Measurements from ENCODE around the gene RSPH6A. TPM values are rescaled to one million over a fixed set of nuclear protein-coding genes. Genes with fewer than 3 reads are reported as not detected.

The RSPH6A gene
- polyA plus RNA-seq, 3 donors = not detected

DNA sequence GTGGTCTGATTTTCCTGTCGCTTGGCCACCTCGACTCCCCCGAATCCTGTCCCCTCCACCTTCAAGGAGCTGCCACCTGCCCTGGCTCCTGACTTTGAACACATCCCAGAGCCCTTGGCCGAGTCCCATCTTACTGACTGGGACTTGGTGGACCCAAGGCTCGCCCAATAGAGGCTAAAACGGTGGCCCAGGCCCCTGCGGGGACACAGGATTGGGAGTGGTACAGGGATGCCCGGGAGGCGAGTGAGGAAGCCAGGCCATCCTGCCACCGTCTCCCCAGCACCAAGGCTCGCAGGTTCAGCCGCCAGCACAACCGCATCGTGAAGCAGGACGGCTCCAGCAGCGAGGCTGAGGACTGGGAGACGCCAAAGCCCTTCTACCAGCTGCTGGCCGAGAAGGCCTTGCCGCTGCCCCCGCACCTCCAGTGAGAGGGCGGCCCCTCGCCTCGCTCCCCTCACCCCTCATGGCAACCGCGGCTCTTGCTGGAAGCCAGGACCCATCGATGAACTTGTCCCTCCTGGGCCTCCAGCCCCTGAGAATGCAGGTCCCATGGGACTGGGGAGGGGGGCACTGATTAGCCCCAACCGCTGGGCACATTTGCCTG lies 51.3 kb downstream of the RSPH6A start:
- peaks cover 19 to 59% of the 10 kb centered on the region in 2 donors for H3K27me3 ChIP-seq (ENCODE audit: control insufficient read depth in 2 of 2, insufficient read depth in 2 of 2, low read length in 2 of 2)

DNA sequence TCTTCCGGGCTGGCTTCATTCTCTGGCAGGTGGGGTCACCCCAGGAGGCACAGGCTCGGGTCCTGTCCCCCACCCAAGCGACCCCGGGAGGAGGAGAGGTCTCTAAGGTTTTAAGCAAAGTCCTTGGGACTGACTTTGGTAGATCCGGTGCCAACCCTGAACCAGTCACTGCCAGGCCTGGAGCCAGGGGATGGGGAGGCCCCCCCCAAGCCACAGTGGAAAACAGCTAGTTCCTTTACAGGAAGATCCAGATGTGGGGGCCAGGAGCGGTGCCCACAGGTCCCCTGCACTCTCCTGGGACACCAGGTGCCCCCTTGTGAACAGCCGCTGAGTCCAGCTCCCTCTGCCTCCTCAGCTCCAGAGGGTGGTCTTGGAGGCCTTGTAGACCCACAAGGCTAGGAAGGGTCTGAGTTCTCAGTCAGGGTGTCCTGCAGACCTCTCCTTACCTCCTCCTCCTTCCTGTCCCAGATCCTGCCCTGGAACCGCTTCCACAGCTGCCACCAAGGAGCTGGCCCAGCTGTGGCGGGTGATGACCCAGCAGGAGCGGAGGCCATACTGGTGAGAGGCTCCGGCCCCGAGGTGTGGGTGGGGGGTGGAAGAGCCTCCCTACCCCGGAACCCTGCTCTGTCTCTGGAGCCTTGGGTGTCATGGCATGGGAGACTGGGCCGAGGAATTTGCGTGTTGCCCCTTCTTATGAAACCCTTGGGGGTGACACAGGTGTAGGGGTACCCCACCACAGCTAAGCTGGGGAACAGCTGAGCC lies 52.1 kb downstream of the RSPH6A start:
- Histone ChIP-seq H2AFZ (ENCODE audit: insufficient read depth, low read depth, low read length, poor library complexity, severe bottlenecking) (no peak overlapping the region), H4K20me1 (ENCODE audit: insufficient read depth, low read length) (peaks cover 5% of the 10 kb centered on the region), H3K4me3 (replicated peaks in 1 of 3; ENCODE audit: low read depth in 2 of 3, low read length in 3 of 3) (no peak overlapping the region), H3K4me2 (replicated peaks; ENCODE audit: extremely low read depth, low read length, poor library complexity, severe bottlenecking) (no peak overlapping the region), H3K27me3 (ENCODE audit: control insufficient read depth in 2 of 2, insufficient read depth in 2 of 2, low read length in 2 of 2) (peaks cover 16 to 61% of the 10 kb centered on the region in 2 donors), H3K36me3 (replicated peaks in 1 of 2; ENCODE audit: control insufficient read depth in 1 of 2, insufficient read depth in 2 of 2, low read length in 2 of 2) (no peaks in the 10 kb centered on the region), H3K9me3 (replicated peaks in 1 of 2; ENCODE audit: control insufficient read depth in 1 of 2, insufficient read depth in 1 of 2, low read length in 2 of 2) (peaks cover 0 to 7% of the 10 kb centered on the region in 2 donors), H3K4me1 (ENCODE audit: control insufficient read depth in 1 of 2, insufficient read depth in 2 of 2, low read length in 2 of 2) (peaks cover 4 to 6% of the 10 kb centered on the region in 2 donors), H3K9ac (ENCODE audit: insufficient read depth, low read length, poor library complexity, severe bottlenecking) (no peak overlapping the region), H3K27ac (ENCODE audit: low read depth in 1 of 2, low read length in 2 of 2) (no peak overlapping the region), H3K79me2 (ENCODE audit: insufficient read depth, low read length) (no peaks in the 10 kb centered on the region)
- intact Hi-C loops (cut with micrococcal nuclease) = no loop called here
- H3K27me3 Mint-ChIP-seq (ENCODE audit: low read depth in 3 of 3) = peaks cover 60 to 85% (median 69%) of the 10 kb centered on the region in 3 donors
- TF ChIP-seq, protein P1, sequence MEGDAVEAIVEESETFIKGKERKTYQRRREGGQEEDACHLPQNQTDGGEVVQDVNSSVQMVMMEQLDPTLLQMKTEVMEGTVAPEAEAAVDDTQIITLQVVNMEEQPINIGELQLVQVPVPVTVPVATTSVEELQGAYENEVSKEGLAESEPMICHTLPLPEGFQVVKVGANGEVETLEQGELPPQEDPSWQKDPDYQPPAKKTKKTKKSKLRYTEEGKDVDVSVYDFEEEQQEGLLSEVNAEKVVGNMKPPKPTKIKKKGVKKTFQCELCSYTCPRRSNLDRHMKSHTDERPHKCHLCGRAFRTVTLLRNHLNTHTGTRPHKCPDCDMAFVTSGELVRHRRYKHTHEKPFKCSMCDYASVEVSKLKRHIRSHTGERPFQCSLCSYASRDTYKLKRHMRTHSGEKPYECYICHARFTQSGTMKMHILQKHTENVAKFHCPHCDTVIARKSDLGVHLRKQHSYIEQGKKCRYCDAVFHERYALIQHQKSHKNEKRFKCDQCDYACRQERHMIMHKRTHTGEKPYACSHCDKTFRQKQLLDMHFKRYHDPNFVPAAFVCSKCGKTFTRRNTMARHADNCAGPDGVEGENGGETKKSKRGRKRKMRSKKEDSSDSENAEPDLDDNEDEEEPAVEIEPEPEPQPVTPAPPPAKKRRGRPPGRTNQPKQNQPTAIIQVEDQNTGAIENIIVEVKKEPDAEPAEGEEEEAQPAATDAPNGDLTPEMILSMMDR (IDR thresholded peaks at IDR 0.05) = no peak
- H3K36me3 Mint-ChIP-seq = no peaks in the 10 kb centered on the region
- WGBS (ENCODE audit: insufficient coverage) = 94% methylated on average over 10 of the region's 15 CpGs
- DNase-seq = no peak
- H3K27ac Mint-ChIP-seq = no peak overlapping the region
- peaks cover 2% of the 10 kb centered on the region for H3K4me1 Mint-ChIP-seq
- peaks cover 0 to 7% (median 0%) of the 10 kb centered on the region in 7 donors for H3K9me3 Mint-ChIP-seq
- H3K4me3 Mint-ChIP-seq = no peak overlapping the region

More for the DNA sequence above, 51.3 kb downstream of the RSPH6A start:
- peaks cover 7 to 13% of the 10 kb centered on the region in 2 donors for H3K4me1 ChIP-seq (ENCODE audit: control insufficient read depth in 1 of 2, insufficient read depth in 2 of 2, low read length in 2 of 2)
- H3K36me3 Mint-ChIP-seq = peaks cover 0 to under 1% of the 10 kb centered on the region in 2 donors
- H3K27ac Mint-ChIP-seq = no peak overlapping the region
- H3K36me3 ChIP-seq (replicated peaks in 1 of 2; ENCODE audit: control insufficient read depth in 1 of 2, insufficient read depth in 2 of 2, low read length in 2 of 2) = no peaks in the 10 kb centered on the region
- no peak overlapping the region for H2AFZ ChIP-seq (ENCODE audit: insufficient read depth, low read depth, low read length, poor library complexity, severe bottlenecking)
- peaks cover 4% of the 10 kb centered on the region for H3K4me1 Mint-ChIP-seq
- 78% methylated on average over 18 of the region's 27 CpGs for WGBS (ENCODE audit: insufficient coverage)
- TF ChIP-seq, protein P1 (IDR thresholded peaks at IDR 0.05) = no peak
- no peaks in the 10 kb centered on the region for H3K79me2 ChIP-seq (ENCODE audit: insufficient read depth, low read length)
- H3K9me3 ChIP-seq (replicated peaks in 1 of 2; ENCODE audit: control insufficient read depth in 1 of 2, insufficient read depth in 1 of 2, low read length in 2 of 2) = peaks cover 0 to 7% of the 10 kb centered on the region in 2 donors
- H3K4me2 ChIP-seq (replicated peaks; ENCODE audit: extremely low read depth, low read length, poor library complexity, severe bottlenecking) = no peak overlapping the region
- peaks cover 6% of the 10 kb centered on the region for H4K20me1 ChIP-seq (ENCODE audit: insufficient read depth, low read length)
- no peak for DNase-seq
- no peak overlapping the region for H3K4me3 Mint-ChIP-seq
- intact Hi-C loops (cut with micrococcal nuclease) = no loop called here
- H3K4me3 ChIP-seq (replicated peaks in 1 of 3; ENCODE audit: low read depth in 2 of 3, low read length in 3 of 3) = no peak overlapping the region
- peaks cover 57 to 86% (median 67%) of the 10 kb centered on the region in 3 donors for H3K27me3 Mint-ChIP-seq (ENCODE audit: low read depth in 3 of 3)
- H3K27ac ChIP-seq (ENCODE audit: low read depth in 1 of 2, low read length in 2 of 2) = no peak overlapping the region
- no peak overlapping the region for H3K9ac ChIP-seq (ENCODE audit: insufficient read depth, low read length, poor library complexity, severe bottlenecking)
- H3K9me3 Mint-ChIP-seq = peaks cover 0 to 7% (median 0%) of the 10 kb centered on the region in 7 donors
